Heart right ventricle (tissue), 16 donors: Measurements from ENCODE around the gene UGGT2. TPM values are rescaled to one million over a fixed set of nuclear protein-coding genes. Genes with fewer than 3 reads are reported as not detected.

Experiments
- ATAC-seq, 8 donors: fragments of 200-7000 bp; cut with Tn5 transposase; one replicate each; pipeline ENCODE4 v1.9.1; 2020; ENCODE audit warnings: mild to moderate bottlenecking in 8 of 8, moderate library complexity in 8 of 8, moderate number of reproducible peaks in 1 of 8
- DNase-seq, 2 donors: peaks; one replicate each; pipeline ENCODE4 v3.0.0-alpha.2; 2020
- H3K27ac ChIP-seq, 10 donors: fragments of 200-600 bp; sonication (generic) in 2 of 10; one replicate each; pipeline versions ENCODE4 v1.5.0 to v1.8.0; 2020 to 2022; ENCODE audit warnings: mild to moderate bottlenecking in 3 of 10
- H3K27me3 ChIP-seq, 7 donors: fragments of 200-600 bp; one replicate each; pipeline ENCODE4 v1.8.0; 2021 to 2022; ENCODE audit warnings: mild to moderate bottlenecking in 2 of 7
- H3K36me3 ChIP-seq, 9 donors: fragments of 200-600 bp; sonication (generic) in 1 of 9; one replicate each; pipeline versions ENCODE4 v1.5.0 to v1.8.0; 2020 to 2022; ENCODE audit warnings: mild to moderate bottlenecking in 2 of 9
- H3K4me1 ChIP-seq, 9 donors: fragments of 200-600 bp; sonication (generic) in 1 of 9; one replicate each; pipeline versions ENCODE4 v1.5.0 to v1.8.0; 2020 to 2022; ENCODE audit warnings: mild to moderate bottlenecking in 4 of 9
- H3K4me3 ChIP-seq, 10 donors: fragments of 200-600 bp; sonication (generic) in 2 of 10; one replicate each; pipeline versions ENCODE4 v1.5.0 to v1.8.0; 2020 to 2022; ENCODE audit warnings: mild to moderate bottlenecking in 7 of 10, moderate library complexity in 2 of 10
- H3K9me3 ChIP-seq, 11 donors: fragments of 200-600 bp in 10 of 11; sonication (generic) in 2 of 11; one replicate each; pipeline versions ENCODE4 v1.5.0 to v1.8.0; 2013 to 2022; ENCODE audit warnings: mild to moderate bottlenecking in 2 of 11, control low read depth in 1 of 11, moderate library complexity in 1 of 11
- CTCF ChIP-seq, 9 donors: fragments of 200-600 bp; sonication (generic) in 2 of 9; IDR thresholded peaks; one replicate each; pipeline versions ENCODE4 v1.5.0 to v1.8.0; 2021 to 2022; ENCODE audit warnings: antibody characterized with exemption in 9 of 9, mild to moderate bottlenecking in 5 of 9, moderate library complexity in 1 of 9
- WGBS, 2 donors: extraction: QIAGEN DNeasy Blood & Tissue Kit; methylation state at CpG; one replicate each; pipeline ENCODE4 v1.1.7; 2013; ENCODE audit warnings: inconsistent platforms in 1 of 2; 5-methylcytosine and 5-hydroxymethylcytosine counted together
- intact Hi-C, 10 donors: fragments of 100-400 bp; cut with DNase I; formaldehyde crosslinking; loops; one replicate each; pipeline versions ENCODE4 v1.11.1 to v1.14.2; 2022
- polyA plus RNA-seq, 2 donors: library from polyadenylated mRNA; stranded (reverse); fragments of 200-250 nt; gene quantifications; one replicate each; pipeline ENCODE4 v1.2.3, GENCODE V29; 2013
- total RNA-seq, 10 donors: library from RNA; stranded (reverse); fragmentation: NEBNext Ultra II Directional in 3 of 10; extraction: Animal tissue kit (Norgen Biotek cat#: 25700) in 3 of 10; gene quantifications; one replicate each; pipeline versions ENCODE4 v1.2.1 to v1.2.4, GENCODE V29; 2021 to 2023
- donor health status: Arrhythmogenic right ventricular cardiomyopathy.
- donor health status: ischemic (EF 13 %, LVEDD 7.1; RV severe dilation, severe dysfunction).
- donor health status: healthy with polysubstance abuse.
- donor health status: DM: no; HTN: yes; CAD: no.
- donor health status: DM: no; HTN: no; CAD: no.
- donor health status: ischemic (EF 25% LVEDD 6.9; RV normal size, moderate dysfunction).
- donor health status: ischemic (EF 25% LVEDD 5.7; RV mildly dilated, moderate dysfunction).
- donor health status: healthy.
- donor health status: DM: yes; HTN: yes; CAD: no.
- donor health status: Ischemic cardiomyopathy.
- donor health status: ischemic (EF 35%, LVEDD 5.7; RV mildly dilated, moderate dysfunction).
- donor health status: nonischemic (EF 11% LVEDD 7.7; RV severe dilation, severe dysfunction).
- donor health status: DM: yes; HTN: yes; CAD: no.
- donor health status: PGD.
- donor health status: ischemic (EF 29% LVEDD 5.4; RV normal size, mild dysfunction).
- donor health status: nonischemic (EF 23%, LVEDD 6.1; RV moderate dilation, normal function).

UGGT2 gene
- total and polyA plus RNA-seq, 12 donors: 4.7 to 13.4 (median 11.0) TPM

DNA sequence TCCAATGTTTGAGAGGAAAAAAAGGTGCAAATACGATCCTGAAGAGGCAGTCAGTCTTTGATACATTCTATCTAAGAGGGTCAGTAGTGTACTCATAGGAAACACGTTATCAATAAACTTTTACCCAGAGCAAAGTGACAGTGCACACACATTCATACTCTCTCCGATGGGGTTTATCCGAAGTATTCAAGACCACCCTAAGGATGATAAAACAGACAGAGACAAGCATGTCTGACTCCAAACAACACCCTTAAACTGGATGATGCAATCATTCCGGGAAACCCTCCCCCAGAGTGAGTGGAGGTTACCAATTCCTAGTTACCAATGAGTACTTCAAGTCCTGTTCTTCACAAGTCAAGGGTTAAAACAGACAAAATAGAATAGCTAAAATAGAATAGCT, 297.1 kb downstream of the UGGT2 start:
- DNase-seq: no peak
- no peaks in the 10 kb centered on the region for H3K27me3 ChIP-seq
- WGBS, 2 donors: 82 to 83% methylated on average over 5 of the region's 5 CpGs
- H3K36me3 ChIP-seq: peaks cover 0 to 40% (median 0%) of the 10 kb centered on the region in 9 donors
- no peaks in the 10 kb centered on the region for H3K9me3 ChIP-seq
- intact Hi-C loops: no loop called here
- no peak for TF ChIP-seq CTCF (IDR thresholded peaks at IDR 0.05)
- peaks cover 0 to 19% (median 8%) of the 10 kb centered on the region in 9 donors for H3K4me1 ChIP-seq
- H3K27ac ChIP-seq: no peak overlapping the region
- no peak overlapping the region for H3K4me3 ChIP-seq
- no peak for ATAC-seq

DNA sequence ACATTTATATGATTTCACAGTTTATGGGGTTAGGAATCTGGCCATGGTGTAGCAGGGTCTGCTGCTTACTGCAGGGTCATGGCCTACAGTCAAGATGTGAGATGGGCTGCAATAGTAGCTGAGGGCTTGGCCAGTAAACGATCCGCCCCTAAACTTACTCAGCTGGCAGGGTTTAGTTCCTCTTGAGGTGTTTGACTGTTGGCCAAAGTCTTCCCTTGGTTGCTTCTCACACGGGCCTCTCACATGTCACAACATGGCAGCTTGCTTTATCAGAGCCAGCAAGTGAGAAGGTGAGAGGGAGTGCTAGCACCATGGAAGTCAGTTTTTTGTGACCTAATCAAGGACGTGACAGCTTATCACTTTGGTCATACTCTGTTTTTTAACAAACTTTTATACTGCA, 299.1 kb downstream of the UGGT2 start:
- Histone ChIP-seq H3K4me1 (peaks cover 0 to 23% (median 8%) of the 10 kb centered on the region in 9 donors), H3K27me3 (no peaks in the 10 kb centered on the region), H3K9me3 (no peaks in the 10 kb centered on the region), H3K36me3 (peaks cover 0 to 20% (median 0%) of the 10 kb centered on the region in 9 donors), H3K27ac (no peak overlapping the region), H3K4me3 (no peak overlapping the region)
- intact Hi-C loops: no loop called here
- TF ChIP-seq CTCF (IDR thresholded peaks at IDR 0.05): no peak
- ATAC-seq (peak in 2 of 8 donors; percentile 21 to 29), DNase-seq (no peak)
- 63 to 66% methylated on average over 4 of the region's 4 CpGs for WGBS, 2 donors

DNA sequence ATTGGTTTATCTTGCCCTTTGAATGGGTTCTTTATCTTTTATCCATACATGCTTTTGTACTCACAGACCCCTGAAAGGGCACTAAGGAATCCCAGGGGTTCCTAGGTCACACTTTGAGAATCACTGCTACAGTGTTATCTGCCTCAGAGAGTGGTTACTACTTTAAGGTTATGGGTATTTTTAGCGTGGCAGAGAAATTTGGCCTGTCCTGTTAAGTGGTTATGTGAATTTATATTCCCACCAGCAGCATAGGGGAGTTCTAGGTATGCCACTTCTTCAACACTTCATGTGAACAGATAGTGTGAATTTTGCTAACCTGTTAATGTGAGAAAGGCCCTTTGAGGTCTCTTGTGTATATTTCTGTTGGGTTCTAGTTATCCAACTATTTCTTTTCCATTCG, 300.5 kb downstream of the UGGT2 start:
- TF ChIP-seq CTCF (IDR thresholded peaks at IDR 0.05): no peak
- Histone ChIP-seq H3K27me3 (no peaks in the 10 kb centered on the region), H3K9me3 (no peaks in the 10 kb centered on the region), H3K36me3 (peaks cover 0 to 6% (median 0%) of the 10 kb centered on the region in 9 donors), H3K4me1 (peaks cover 0 to 26% (median 8%) of the 10 kb centered on the region in 9 donors), H3K4me3 (no peak overlapping the region), H3K27ac (no peak overlapping the region)
- DNase-seq (no peak), ATAC-seq (peak in 1 of 8 donors; percentile 42)
- WGBS, 2 donors: 52 to 63% methylated on average over 2 of the region's 2 CpGs
- intact Hi-C loops: no loop called here

Other genes with a start within 250 kb of the UGGT2 start
- 1 to 10 TPM in 6 of 10 donors, under 1 TPM in 4; 0.30 to 7.6 (median 1.7) TPM for gene HS6ST3, start 36.7 kb upstream of the UGGT2 start, total RNA-seq
- gene HS6ST3, start 36.7 kb upstream of the UGGT2 start, polyA plus RNA-seq: under 1 TPM; 0.01 to 0.07 TPM